Breast epithelium (tissue), 4 donors: Measurements from ENCODE around the gene ARHGAP10. TPM values are rescaled to one million over a fixed set of nuclear protein-coding genes. Genes with fewer than 3 reads are reported as not detected.

Experiments
- DNase-seq, 2 donors: peaks; one replicate each; pipeline ENCODE4 v3.0.0-alpha.2; 2019; ENCODE audit warnings: low spot score in 2 of 2
- H3K27ac ChIP-seq, 2 donors: fragments of 200-600 bp; sonication (generic) in 1 of 2; one replicate each; pipeline ENCODE4 v1.5.1; 2016 to 2019; ENCODE audit warnings: mild to moderate bottlenecking in 1 of 2
- H3K27me3 ChIP-seq, 2 donors: fragments of 200-600 bp; sonication (generic) in 1 of 2; one replicate each; pipeline versions ENCODE4 v1.5.1 to v1.6.0; 2017 to 2019; ENCODE audit warnings: control low read depth in 1 of 2, mild to moderate bottlenecking in 1 of 2
- H3K36me3 ChIP-seq: fragments of 200-600 bp; one replicate; pipeline ENCODE4 v1.5.1; 2019
- H3K4me1 ChIP-seq, 2 donors: fragments of 200-600 bp; sonication (generic); one replicate each; pipeline ENCODE4 v1.5.1; 2016 to 2019; ENCODE audit warnings: control low read depth in 1 of 2
- H3K4me3 ChIP-seq, 3 donors: fragments of 200-600 bp; sonication (generic); 1 replicate in 2 of 3; 2 replicates in 1 of 3; pipeline ENCODE4 v1.5.1; 2016 to 2019; ENCODE audit warnings: mild to moderate bottlenecking in 3 of 3, moderate library complexity in 2 of 3
- H3K9me3 ChIP-seq, 2 donors: fragments of 200-600 bp; sonication (generic) in 1 of 2; one replicate each; pipeline ENCODE4 v1.5.1; 2016 to 2019; ENCODE audit warnings: control low read depth in 1 of 2
- POLR2A ChIP-seq: fragments of 450-650 bp; IDR thresholded peaks from one replicate; pipeline ENCODE4 v1.6.1; 2016; ENCODE audit warnings: antibody characterized with exemption, mild to moderate bottlenecking, moderate library complexity
- POLR2AphosphoS5 ChIP-seq, 3 donors: sonication (generic); formaldehyde crosslinking; IDR thresholded peaks; one replicate each; pipeline ENCODE4 v1.6.1; 2017; ENCODE audit warnings: antibody characterized with exemption in 3 of 3
- intact Hi-C: fragments of 100-400 bp; cut with DNase I; formaldehyde crosslinking; loops from one replicate; pipeline ENCODE4 v1.15.1; 2023; ENCODE audit warnings: low total_unique reads
- total RNA-seq, 3 donors: library from RNA; depleted of rRNA; stranded (reverse); fragments of >200 nt; gene quantifications; one replicate each; pipeline ENCODE4 v1.1.0, GENCODE V29; 2016
- TF ChIP-seq, protein P1 (sequence below), 3 donors: fragments of 450-650 bp; IDR thresholded peaks; one replicate each; pipeline ENCODE4 v1.5.1; 2016 to 2017; ENCODE audit warnings: antibody characterized with exemption in 3 of 3, mild to moderate bottlenecking in 3 of 3, moderate library complexity in 3 of 3

ARHGAP10 gene
- total RNA-seq, 3 donors from 2014 or later: 49.5 to 138 (median 62.6) TPM

DNA sequence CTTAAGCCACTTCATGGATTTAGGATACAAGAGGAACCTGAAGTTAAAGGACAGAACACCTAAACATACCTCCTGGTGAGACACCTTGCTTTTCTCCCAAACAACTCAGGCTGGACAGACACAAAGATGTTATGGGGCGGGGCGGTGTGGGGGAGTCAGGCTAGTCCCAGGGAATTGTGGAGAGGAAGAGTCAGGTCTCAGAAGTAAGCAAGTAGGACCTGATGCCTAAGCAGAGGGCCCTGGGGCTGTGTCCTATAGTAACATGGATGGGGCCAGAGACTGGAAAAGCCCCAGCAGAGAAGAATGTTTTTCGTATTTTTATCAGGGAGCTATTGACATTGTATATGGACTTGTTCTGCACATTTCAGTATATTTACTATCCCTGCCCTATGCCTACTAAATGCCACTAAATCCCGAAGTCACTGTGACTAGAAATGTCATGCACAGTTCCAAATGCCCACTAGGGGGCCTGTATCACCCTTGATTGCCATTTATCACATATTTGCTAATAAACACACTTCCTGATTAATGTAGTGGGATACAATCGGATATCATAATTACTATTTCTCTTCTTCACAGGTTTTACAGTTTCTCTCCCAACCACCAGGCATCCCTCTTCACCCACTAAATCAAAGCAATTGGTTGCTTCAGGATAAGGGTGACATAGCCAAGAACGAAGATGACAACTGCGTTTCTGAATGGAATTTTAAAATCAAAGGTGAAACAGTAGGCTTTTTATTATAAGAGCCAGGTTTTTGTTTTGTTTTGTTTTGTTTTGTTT is 23.8 kb upstream of the ARHGAP10 start:
- TF ChIP-seq, protein P1, sequence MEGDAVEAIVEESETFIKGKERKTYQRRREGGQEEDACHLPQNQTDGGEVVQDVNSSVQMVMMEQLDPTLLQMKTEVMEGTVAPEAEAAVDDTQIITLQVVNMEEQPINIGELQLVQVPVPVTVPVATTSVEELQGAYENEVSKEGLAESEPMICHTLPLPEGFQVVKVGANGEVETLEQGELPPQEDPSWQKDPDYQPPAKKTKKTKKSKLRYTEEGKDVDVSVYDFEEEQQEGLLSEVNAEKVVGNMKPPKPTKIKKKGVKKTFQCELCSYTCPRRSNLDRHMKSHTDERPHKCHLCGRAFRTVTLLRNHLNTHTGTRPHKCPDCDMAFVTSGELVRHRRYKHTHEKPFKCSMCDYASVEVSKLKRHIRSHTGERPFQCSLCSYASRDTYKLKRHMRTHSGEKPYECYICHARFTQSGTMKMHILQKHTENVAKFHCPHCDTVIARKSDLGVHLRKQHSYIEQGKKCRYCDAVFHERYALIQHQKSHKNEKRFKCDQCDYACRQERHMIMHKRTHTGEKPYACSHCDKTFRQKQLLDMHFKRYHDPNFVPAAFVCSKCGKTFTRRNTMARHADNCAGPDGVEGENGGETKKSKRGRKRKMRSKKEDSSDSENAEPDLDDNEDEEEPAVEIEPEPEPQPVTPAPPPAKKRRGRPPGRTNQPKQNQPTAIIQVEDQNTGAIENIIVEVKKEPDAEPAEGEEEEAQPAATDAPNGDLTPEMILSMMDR (IDR thresholded peaks at IDR 0.05): peak; percentile 84 to 93 (median 88)
- no peak for TF ChIP-seq POLR2A
- H3K9me3 ChIP-seq: no peaks in the 10 kb centered on the region
- no peaks in the 10 kb centered on the region for H3K36me3 ChIP-seq
- intact Hi-C loops: no loop called here
- H3K4me1 ChIP-seq: no peaks in the 10 kb centered on the region
- no peak overlapping the region for H3K4me3 ChIP-seq
- DNase-seq: peak in 1 of 2 donors; percentile 30
- no peaks in the 10 kb centered on the region for H3K27me3 ChIP-seq
- H3K27ac ChIP-seq: no peak overlapping the region

DNA sequence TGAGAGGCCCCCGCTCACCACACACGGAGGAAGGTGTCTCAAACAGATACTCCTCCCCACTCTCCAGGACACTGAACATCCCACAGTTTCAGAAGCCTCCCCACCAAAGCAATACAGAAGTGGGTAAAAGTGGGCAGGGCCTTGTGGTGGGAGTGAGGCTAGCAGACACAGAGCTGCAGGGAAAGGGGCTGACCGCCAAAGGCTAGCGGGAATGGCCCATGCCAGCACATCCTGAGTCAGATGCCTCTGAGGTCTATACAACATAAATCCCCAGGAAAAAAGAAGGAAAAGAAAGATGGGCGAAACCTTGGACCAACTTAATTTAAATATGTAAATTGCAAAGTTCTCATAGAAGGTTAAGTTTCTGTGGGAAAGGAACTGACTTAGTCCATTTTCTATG is 21.9 kb upstream of the ARHGAP10 start:
- Histone ChIP-seq H3K36me3 (no peaks in the 10 kb centered on the region), H3K4me1 (no peaks in the 10 kb centered on the region), H3K9me3 (no peaks in the 10 kb centered on the region), H3K27ac (no peak overlapping the region), H3K27me3 (no peaks in the 10 kb centered on the region), H3K4me3 (no peak overlapping the region)
- no peak for DNase-seq
- intact Hi-C loops: no loop called here
- TF ChIP-seq POLR2A: no peak
- TF ChIP-seq POLR2AphosphoS5 (IDR thresholded peaks at IDR 0.05): no peak
- TF ChIP-seq, protein P1 (IDR thresholded peaks at IDR 0.05): no peak

- H3K4me3 ChIP-seq: no peak overlapping the region
- intact Hi-C loops: no loop called here
- peak; percentile 56 to 63 for DNase-seq
These were observed 17.1 kb upstream of the ARHGAP10 start for GRCh38 chr4:147714575-147715401.

DNA sequence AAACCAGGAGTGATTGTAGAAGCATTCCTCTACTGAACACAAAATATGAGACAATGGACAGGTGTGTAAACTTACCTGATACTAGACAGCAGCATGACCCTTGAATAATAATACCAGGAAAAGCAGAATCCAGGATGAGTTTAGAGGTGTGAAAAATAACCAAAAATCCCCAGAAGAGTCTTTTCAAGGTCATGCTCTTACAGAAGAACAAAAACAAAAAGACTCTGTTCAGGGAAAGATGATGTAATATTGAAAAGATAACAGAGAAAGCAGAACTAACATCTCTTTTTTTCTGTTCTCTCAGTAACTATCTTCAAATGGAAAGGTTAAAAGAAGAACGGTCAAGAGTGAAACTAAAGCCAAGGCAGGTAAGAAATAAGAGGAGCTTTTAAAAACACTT is 14.0 kb upstream of the ARHGAP10 start:
- TF ChIP-seq, protein P1 (IDR thresholded peaks at IDR 0.05): no peak
- no peak for TF ChIP-seq POLR2AphosphoS5 (IDR thresholded peaks at IDR 0.05)
- TF ChIP-seq POLR2A: no peak
- no peak overlapping the region for H3K4me3 ChIP-seq

More at GRCh38 chr4:147714575-147715401, 17.1 kb upstream of the ARHGAP10 start:
- Histone ChIP-seq H3K27ac (no peak overlapping the region), H3K4me1 (no peaks in the 10 kb centered on the region), H3K9me3 (no peaks in the 10 kb centered on the region), H3K36me3 (no peaks in the 10 kb centered on the region), H3K27me3 (no peaks in the 10 kb centered on the region)
- TF ChIP-seq, protein P1 (IDR thresholded peaks at IDR 0.05): no peak
- TF ChIP-seq POLR2A (no peak), POLR2AphosphoS5 (IDR thresholded peaks at IDR 0.05) (no peak)

DNA sequence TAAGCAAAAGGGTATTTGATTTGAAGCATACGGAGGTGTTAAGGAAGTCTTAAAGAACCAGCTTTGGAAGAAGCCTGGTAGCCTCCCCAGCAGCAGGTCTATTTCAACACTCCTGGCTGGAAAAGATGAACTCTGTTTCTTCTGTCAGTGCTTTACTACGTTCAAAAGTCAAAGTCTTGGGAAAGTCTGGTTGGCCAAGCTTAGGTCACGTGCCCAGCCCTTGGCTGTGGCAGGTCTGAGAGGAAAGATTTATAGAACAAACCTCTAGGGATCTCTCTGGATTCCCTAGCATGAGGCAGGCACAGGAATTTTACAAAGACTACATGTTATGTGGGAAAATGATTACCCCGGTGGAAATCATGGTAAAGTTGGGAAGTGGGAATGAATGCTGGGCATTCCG is 8.6 kb upstream of the ARHGAP10 start:
- no peaks in the 10 kb centered on the region for H3K9me3 ChIP-seq
- H3K36me3 ChIP-seq: no peaks in the 10 kb centered on the region
- DNase-seq: no peak
- H3K4me3 ChIP-seq: no peak overlapping the region
- H3K27ac ChIP-seq: no peak overlapping the region
- no peaks in the 10 kb centered on the region for H3K4me1 ChIP-seq
- intact Hi-C loops: no loop called here
- TF ChIP-seq, protein P1 (IDR thresholded peaks at IDR 0.05): no peak
- TF ChIP-seq POLR2A (no peak), POLR2AphosphoS5 (IDR thresholded peaks at IDR 0.05) (no peak)
- no peaks in the 10 kb centered on the region for H3K27me3 ChIP-seq

More for the DNA sequence above, 14.0 kb upstream of the ARHGAP10 start:
- no peak for DNase-seq
- H3K36me3 ChIP-seq: no peaks in the 10 kb centered on the region
- intact Hi-C loops: no loop called here
- no peaks in the 10 kb centered on the region for H3K9me3 ChIP-seq
- no peaks in the 10 kb centered on the region for H3K27me3 ChIP-seq
- no peak overlapping the region for H3K27ac ChIP-seq
- no peaks in the 10 kb centered on the region for H3K4me1 ChIP-seq
